Upper lobe of left lung (tissue), 6 donors: ENCODE results near the gene ANKS1B. TPM values are rescaled to one million over a fixed set of nuclear protein-coding genes. Genes with fewer than 3 reads are reported as not detected.
"Not testable (repeated sequence)": the region's sequence is repeated elsewhere in the genome, so short reads cannot be mapped to it uniquely, and the experiment has no call there.

Experiments
- ATAC-seq, 2 donors: fragments of 200-7000 bp; cut with Tn5 transposase; one replicate each; pipeline ENCODE4 v1.9.1; 2022; ENCODE audit warnings: mild to moderate bottlenecking in 2 of 2, moderate library complexity in 2 of 2; ENCODE audit not compliant: low FRiP score in 2 of 2
- DNase-seq, 2 donors: peaks; one replicate each; pipeline ENCODE4 v3.0.0-alpha.2; 2019 to 2020
- H3K27ac ChIP-seq, 4 donors: fragments of 200-600 bp; sonication (generic); one replicate each; pipeline ENCODE4 v1.5.1; 2016 to 2019
- H3K27me3 ChIP-seq, 4 donors: fragments of 200-600 bp; sonication (generic); one replicate each; pipeline ENCODE4 v1.5.1; 2017 to 2019
- H3K36me3 ChIP-seq, 4 donors: fragments of 200-600 bp; sonication (generic); one replicate each; pipeline ENCODE4 v1.5.1; 2016 to 2019
- H3K4me1 ChIP-seq, 4 donors: fragments of 200-600 bp; sonication (generic); one replicate each; pipeline ENCODE4 v1.5.1; 2018 to 2019
- H3K4me3 ChIP-seq, 4 donors: fragments of 200-600 bp; sonication (generic); one replicate each; pipeline ENCODE4 v1.5.1; 2017 to 2019; ENCODE audit warnings: mild to moderate bottlenecking in 2 of 4, moderate library complexity in 1 of 4
- H3K9me3 ChIP-seq, 4 donors: fragments of 200-600 bp; sonication (generic); one replicate each; pipeline ENCODE4 v1.5.1; 2018 to 2019
- EP300 ChIP-seq, 4 donors: sonication (generic); formaldehyde crosslinking; IDR thresholded peaks; one replicate each; pipeline ENCODE4 v1.5.1; 2017; ENCODE audit warnings: antibody characterized with exemption in 4 of 4, control low read depth in 2 of 4
- POLR2A ChIP-seq, 4 donors: fragments of 450-650 bp; IDR thresholded peaks; one replicate each; pipeline ENCODE4 v1.5.1; 2016 to 2017; ENCODE audit warnings: antibody characterized with exemption in 4 of 4, mild to moderate bottlenecking in 2 of 4
- POLR2AphosphoS5 ChIP-seq, 2 donors: sonication (generic); formaldehyde crosslinking; IDR thresholded peaks; one replicate each; pipeline ENCODE4 v1.5.1; 2017; ENCODE audit warnings: antibody characterized with exemption in 2 of 2
- WGBS, 2 donors: methylation state at CpG; one replicate each; pipeline ENCODE4 v1.1.5; 2017 to 2018; 5-methylcytosine and 5-hydroxymethylcytosine counted together
- total RNA-seq, 6 donors: library from RNA; depleted of rRNA in 4 of 6; stranded (reverse); fragments of >200 nt in 4 of 6; gene quantifications; one replicate each; pipeline versions ENCODE4 v1.1.0 to v1.2.1, GENCODE V29; 2016 to 2021
- TF ChIP-seq, protein P1 (sequence below), 6 experiments: fragments of 450-650 bp in 4 of 6; fragments of 200-600 bp in 2 of 6; sonication (generic) in 2 of 6; IDR thresholded peaks; one replicate each; pipeline ENCODE4 v1.5.1; 2016 to 2019; ENCODE audit warnings: antibody characterized with exemption in 6 of 6
- donor health status: DM: no; HTN: no; CAD: no; lungs with moderate emphysema.
- donor health status: DM: no; HTN: yes; CAD: no; lungs with severe emphysema.

The ANKS1B gene
- total RNA-seq, 6 donors from 2014 or later: 5.1 to 23.7 (median 7.2) TPM

DNA sequence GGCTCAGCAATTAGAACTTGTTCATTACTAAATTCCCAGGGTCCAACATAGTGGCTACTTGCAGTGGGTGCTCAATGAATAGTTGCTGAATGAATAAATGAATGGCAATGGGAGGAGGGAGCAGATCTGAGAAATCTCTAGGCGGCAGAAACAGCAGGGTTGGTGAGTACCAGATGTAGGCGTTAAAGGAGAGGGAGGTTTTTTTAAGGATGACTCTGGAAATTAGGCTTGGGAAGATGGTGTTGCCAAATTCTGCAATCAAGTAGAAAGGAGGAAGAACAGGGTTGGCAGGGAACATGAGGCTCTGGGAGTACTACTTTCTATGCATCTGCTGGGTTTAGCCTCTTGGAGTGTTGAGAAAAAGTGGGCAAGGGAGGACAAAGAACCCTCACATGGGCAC is 1132.6 kb downstream of the ANKS1B start:
- 76 to 90% methylated on average over 2 of the region's 2 CpGs for WGBS, 2 donors
- Histone ChIP-seq H3K36me3 (no peaks in the 10 kb centered on the region), H3K4me1 (no peaks in the 10 kb centered on the region), H3K9me3 (no peaks in the 10 kb centered on the region), H3K27ac (no peak overlapping the region), H3K4me3 (no peak overlapping the region), H3K27me3 (no peaks in the 10 kb centered on the region)
- DNase-seq (no peak), ATAC-seq (no peak)
- TF ChIP-seq POLR2AphosphoS5 (IDR thresholded peaks at IDR 0.05): no peak
- TF ChIP-seq POLR2A (IDR thresholded peaks at IDR 0.05): no peak
- TF ChIP-seq EP300 (IDR thresholded peaks at IDR 0.05): no peak
- TF ChIP-seq, protein P1, sequence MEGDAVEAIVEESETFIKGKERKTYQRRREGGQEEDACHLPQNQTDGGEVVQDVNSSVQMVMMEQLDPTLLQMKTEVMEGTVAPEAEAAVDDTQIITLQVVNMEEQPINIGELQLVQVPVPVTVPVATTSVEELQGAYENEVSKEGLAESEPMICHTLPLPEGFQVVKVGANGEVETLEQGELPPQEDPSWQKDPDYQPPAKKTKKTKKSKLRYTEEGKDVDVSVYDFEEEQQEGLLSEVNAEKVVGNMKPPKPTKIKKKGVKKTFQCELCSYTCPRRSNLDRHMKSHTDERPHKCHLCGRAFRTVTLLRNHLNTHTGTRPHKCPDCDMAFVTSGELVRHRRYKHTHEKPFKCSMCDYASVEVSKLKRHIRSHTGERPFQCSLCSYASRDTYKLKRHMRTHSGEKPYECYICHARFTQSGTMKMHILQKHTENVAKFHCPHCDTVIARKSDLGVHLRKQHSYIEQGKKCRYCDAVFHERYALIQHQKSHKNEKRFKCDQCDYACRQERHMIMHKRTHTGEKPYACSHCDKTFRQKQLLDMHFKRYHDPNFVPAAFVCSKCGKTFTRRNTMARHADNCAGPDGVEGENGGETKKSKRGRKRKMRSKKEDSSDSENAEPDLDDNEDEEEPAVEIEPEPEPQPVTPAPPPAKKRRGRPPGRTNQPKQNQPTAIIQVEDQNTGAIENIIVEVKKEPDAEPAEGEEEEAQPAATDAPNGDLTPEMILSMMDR (IDR thresholded peaks at IDR 0.05): no peak

DNA sequence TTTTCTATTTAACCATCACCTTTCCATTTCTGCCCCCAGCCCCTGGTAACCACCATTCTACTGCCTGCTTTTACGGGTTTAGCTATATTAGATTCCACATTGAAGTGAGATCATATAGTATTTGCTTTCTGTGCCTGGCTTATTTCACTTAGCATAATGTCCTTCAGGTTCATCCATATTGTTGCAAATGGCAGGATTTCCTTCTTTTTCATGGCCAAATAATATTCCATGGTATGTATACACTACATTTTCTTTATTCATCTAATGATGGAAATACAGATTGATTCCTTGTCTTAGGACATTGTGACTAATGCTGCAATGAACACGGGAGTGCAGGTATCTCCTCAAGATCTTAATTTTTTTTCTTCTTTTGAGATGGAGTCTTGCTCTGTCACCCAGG is 1137.5 kb downstream of the ANKS1B start:
- 92 to 96% methylated on average over 2 of the region's 2 CpGs for WGBS, 2 donors
- Histone ChIP-seq H3K9me3 (no peaks in the 10 kb centered on the region), H3K27ac (no peak overlapping the region), H3K4me3 (no peak overlapping the region), H3K36me3 (no peaks in the 10 kb centered on the region), H3K27me3 (no peaks in the 10 kb centered on the region), H3K4me1 (no peaks in the 10 kb centered on the region)
- ATAC-seq: no peak
- no peak for DNase-seq
- TF ChIP-seq EP300 (IDR thresholded peaks at IDR 0.05) (no peak), POLR2AphosphoS5 (IDR thresholded peaks at IDR 0.05) (no peak), POLR2A (IDR thresholded peaks at IDR 0.05) (no peak)
- TF ChIP-seq, protein P1 (IDR thresholded peaks at IDR 0.05): no peak

DNA sequence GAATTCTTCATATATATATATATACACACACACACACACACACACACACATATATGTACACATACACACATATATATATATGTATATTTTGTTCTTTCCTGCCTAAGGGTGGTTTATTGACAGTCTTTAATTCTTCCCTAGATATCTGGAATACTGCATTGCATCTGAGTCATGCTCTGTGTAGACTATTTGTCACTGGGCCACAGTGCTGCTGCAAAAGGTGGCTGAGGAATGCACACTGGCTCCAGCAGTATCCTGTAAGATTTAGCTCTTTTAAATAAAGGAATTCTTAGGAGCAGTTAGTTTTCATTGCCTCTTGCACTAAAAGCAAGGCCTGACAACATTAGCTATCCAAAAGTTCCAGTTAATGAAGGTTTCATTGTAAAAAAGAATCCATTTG is 1138.8 kb downstream of the ANKS1B start:
- no peaks in the 10 kb centered on the region for H3K9me3 ChIP-seq
- no peak for DNase-seq
- no peaks in the 10 kb centered on the region for H3K36me3 ChIP-seq
- no peak overlapping the region for H3K27ac ChIP-seq
- no peak for ATAC-seq
- no peaks in the 10 kb centered on the region for H3K27me3 ChIP-seq
- no peaks in the 10 kb centered on the region for H3K4me1 ChIP-seq
- no peak overlapping the region for H3K4me3 ChIP-seq
- TF ChIP-seq POLR2A (IDR thresholded peaks at IDR 0.05): no peak
- TF ChIP-seq EP300 (IDR thresholded peaks at IDR 0.05): no peak
- TF ChIP-seq, protein P1 (IDR thresholded peaks at IDR 0.05): no peak
- no peak for TF ChIP-seq POLR2AphosphoS5 (IDR thresholded peaks at IDR 0.05)

DNA sequence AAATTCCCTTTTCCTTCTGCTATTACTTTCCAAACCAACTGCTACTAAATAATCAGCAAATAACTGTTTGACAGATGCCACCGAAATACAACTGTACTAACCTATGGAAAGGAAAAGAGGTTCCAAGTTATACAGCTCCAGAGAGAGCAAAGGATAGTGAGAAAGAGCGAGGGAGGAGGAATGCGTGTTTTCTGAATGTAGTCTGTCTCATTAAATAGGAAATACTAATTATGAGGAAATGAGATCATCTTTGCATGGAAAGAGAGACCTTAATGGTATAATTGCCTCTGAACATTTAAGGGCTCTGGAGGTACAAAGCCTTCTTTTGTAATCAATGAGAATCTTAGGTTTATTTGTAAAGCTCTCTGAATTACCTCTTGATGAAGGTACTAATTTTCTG is 1144.4 kb downstream of the ANKS1B start:
- no peaks in the 10 kb centered on the region for H3K27me3 ChIP-seq
- no peaks in the 10 kb centered on the region for H3K36me3 ChIP-seq
- ATAC-seq (no peak), DNase-seq (no peak)
- 74 to 82% methylated on average over 3 of the region's 3 CpGs for WGBS, 2 donors
- no peak overlapping the region for H3K4me3 ChIP-seq
- TF ChIP-seq POLR2AphosphoS5 (IDR thresholded peaks at IDR 0.05) (no peak), POLR2A (IDR thresholded peaks at IDR 0.05) (no peak), EP300 (IDR thresholded peaks at IDR 0.05) (no peak)
- TF ChIP-seq, protein P1 (IDR thresholded peaks at IDR 0.05): no peak
- H3K9me3 ChIP-seq: no peaks in the 10 kb centered on the region
- H3K27ac ChIP-seq: no peak overlapping the region
- H3K4me1 ChIP-seq: no peaks in the 10 kb centered on the region

DNA sequence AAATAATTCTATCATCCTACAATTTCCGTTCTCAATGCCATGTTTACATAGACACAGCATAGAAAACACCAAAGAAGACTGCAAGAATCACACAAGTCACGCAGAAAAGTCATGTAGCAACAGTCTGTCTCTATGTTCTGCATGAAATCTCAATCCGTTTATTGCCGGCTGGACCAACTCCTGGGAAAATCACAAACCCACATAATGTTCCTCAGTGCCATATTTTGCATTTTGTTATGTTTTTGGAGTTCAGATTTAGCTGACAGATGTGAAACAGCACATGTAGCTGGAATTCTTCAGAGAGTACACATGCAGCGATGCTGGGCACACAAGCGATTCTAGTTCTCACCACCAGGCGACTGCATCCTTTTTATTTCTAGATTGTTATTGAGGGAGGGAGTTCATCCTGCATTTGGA is 1146.5 kb downstream of the ANKS1B start:
- WGBS, 2 donors: 54 to 57% methylated on average over 7 of the region's 7 CpGs
- Histone ChIP-seq H3K4me3 (no peak overlapping the region), H3K27ac (no peak overlapping the region), H3K36me3 (no peaks in the 10 kb centered on the region), H3K4me1 (no peaks in the 10 kb centered on the region), H3K9me3 (no peaks in the 10 kb centered on the region), H3K27me3 (no peaks in the 10 kb centered on the region)
- DNase-seq: no peak
- TF ChIP-seq POLR2AphosphoS5 (IDR thresholded peaks at IDR 0.05) (no peak), POLR2A (IDR thresholded peaks at IDR 0.05) (no peak)
- ATAC-seq: no peak

DNA sequence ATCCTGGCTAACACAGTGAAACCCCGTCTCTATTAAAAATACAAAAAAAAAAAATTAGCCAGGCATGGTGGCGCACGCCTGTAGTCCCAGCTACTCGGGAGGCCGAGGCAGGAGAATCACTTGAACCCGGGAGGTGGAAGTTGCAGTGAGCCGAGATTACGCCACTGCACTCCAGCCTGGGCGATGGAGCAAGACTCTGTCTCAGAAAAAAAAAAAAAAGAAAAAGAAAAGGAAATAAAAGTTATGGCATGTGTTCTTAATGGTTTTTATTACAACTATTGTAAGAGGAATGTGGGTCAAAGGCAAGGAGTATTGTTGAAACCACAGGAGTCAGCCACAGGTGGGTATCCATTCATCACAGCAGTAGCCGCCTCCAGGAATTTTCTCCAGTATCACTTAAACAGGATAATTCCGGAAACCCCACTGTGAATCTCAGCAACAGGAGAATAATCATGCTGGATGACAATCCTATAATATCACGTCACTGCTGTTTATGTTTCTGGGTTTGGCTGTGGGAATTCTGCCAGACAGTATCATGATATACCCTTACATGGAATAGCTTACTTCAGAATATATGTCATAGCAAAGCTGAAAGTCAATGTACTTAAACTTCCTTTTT is 1147.5 kb downstream of the ANKS1B start:
- not testable (repeated sequence) for H3K4me3 ChIP-seq, H3K27ac ChIP-seq, H3K27me3 ChIP-seq, ATAC-seq, DNase-seq, H3K9me3 ChIP-seq, H3K36me3 ChIP-seq, H3K4me1 ChIP-seq
- 84 to 88% methylated on average over 12 of the region's 12 CpGs for WGBS, 2 donors
